ENCODE results near the gene CUEDC1.

- TF ChIP-seq POLR2A (IDR thresholded peaks at IDR 0.05; ENCODE audit: low read length) (no peak), GATA1 (IDR thresholded peaks at IDR 0.05; ENCODE audit: low read depth, low read length) (no peak)
Measured at GRCh38 chr17:57980522-57980921, 25.3 kb upstream of the CUEDC1 start.
